Fibroblast of the aortic adventitia (primary cell): Measurements from ENCODE around the gene OR6B1. TPM values are rescaled to one million over a fixed set of nuclear protein-coding genes. Genes with fewer than 3 reads are reported as not detected.
"Not testable (repeated sequence)": the region's sequence is repeated elsewhere in the genome, so short reads cannot be mapped to it uniquely, and the experiment has no call there.

Experiments used
- DNase-seq: peaks from one replicate; pipeline ENCODE4 v3.0.0-alpha.2; 2010; ENCODE audit warnings: low read depth
- H3K4me3 ChIP-seq: 2 replicates; pipeline ENCODE4 v1.5.1; 2011; ENCODE audit warnings: low read depth, mild to moderate bottlenecking, control low read depth, low read length, moderate library complexity
- total RNA-seq: library from RNA; depleted of rRNA; stranded (reverse); fragments of >200 nt; gene quantifications from 2 replicates; pipeline ENCODE4 v1.2.3, GENCODE V29; 2012; ENCODE audit warnings: low replicate concordance
- TF ChIP-seq, protein P1 (sequence below): IDR thresholded peaks from 2 replicates; pipeline ENCODE4 v1.5.1; 2011; ENCODE audit warnings: mild to moderate bottlenecking, low read length, control low read depth, inconsistent platforms; ENCODE audit not compliant: insufficient read depth

Gene OR6B1
- total RNA-seq, 1 donor = not detected

DNA sequence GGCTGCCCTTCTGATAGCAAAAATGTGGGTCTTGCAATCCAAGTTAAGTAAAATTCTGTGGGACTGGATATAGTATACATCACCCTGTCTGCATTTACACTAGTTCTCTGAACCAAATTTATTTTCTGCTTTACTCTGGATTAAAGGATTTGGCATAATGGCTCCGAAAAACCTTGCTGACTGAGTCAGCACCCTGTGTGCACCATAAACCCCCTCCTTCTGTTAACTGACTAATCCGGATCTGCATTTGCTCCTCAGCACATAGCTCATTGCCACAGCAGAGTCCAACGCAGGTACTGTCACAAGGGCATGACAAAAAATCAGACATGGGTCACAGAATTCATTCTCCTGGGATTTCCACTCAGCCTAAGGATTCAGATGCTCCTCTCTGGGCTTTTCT lies 50.0 kb downstream of the OR6B1 start:
- H3K4me3 ChIP-seq = no peak overlapping the region
- TF ChIP-seq, protein P1, sequence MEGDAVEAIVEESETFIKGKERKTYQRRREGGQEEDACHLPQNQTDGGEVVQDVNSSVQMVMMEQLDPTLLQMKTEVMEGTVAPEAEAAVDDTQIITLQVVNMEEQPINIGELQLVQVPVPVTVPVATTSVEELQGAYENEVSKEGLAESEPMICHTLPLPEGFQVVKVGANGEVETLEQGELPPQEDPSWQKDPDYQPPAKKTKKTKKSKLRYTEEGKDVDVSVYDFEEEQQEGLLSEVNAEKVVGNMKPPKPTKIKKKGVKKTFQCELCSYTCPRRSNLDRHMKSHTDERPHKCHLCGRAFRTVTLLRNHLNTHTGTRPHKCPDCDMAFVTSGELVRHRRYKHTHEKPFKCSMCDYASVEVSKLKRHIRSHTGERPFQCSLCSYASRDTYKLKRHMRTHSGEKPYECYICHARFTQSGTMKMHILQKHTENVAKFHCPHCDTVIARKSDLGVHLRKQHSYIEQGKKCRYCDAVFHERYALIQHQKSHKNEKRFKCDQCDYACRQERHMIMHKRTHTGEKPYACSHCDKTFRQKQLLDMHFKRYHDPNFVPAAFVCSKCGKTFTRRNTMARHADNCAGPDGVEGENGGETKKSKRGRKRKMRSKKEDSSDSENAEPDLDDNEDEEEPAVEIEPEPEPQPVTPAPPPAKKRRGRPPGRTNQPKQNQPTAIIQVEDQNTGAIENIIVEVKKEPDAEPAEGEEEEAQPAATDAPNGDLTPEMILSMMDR = no peak
- DNase-seq = no peak

DNA sequence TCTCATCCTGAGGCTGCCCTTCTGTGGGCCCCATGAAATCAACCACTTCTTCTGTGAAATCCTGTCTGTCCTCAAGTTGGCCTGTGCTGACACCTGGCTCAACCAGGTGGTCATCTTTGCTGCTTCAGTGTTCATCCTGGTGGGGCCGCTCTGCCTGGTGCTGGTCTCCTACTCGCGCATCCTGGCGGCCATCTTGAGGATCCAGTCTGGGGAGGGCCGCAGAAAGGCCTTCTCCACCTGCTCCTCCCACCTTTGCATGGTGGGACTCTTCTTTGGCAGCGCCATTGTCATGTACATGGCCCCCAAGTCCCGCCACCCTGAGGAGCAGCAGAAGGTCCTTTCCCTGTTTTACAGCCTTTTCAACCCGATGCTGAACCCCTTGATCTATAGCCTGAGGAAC lies 50.8 kb downstream of the OR6B1 start:
- not testable (repeated sequence) for H3K4me3 ChIP-seq

DNA sequence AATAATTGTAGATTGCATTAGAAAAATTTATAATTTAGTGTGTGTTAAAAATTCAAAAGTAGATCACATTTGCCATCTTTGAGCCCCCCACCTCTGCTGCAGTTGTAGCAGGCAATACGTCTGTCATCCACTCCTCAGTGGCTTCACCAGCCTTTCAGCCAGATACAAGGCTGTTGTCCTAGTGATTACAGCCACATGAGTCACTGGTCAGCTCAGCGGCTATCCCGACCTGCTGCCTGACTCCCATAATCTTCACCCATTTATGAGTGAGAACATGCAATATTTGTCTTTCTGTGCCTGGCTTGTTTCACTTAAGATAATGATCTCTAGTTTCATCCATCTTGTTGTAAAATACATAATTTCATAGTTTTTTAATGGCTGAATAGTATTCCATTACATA lies 57.8 kb downstream of the OR6B1 start:
- TF ChIP-seq, protein P1 = no peak
- DNase-seq = no peak

More for the DNA sequence above, 50.8 kb downstream of the OR6B1 start:
- DNase-seq = not testable (repeated sequence)

More for the DNA sequence above, 57.8 kb downstream of the OR6B1 start:
- H3K4me3 ChIP-seq = no peak overlapping the region

Other genes with a start within 250 kb of the OR6B1 start
- gene CTAGE6, start 242.6 kb upstream of the OR6B1 start, total RNA-seq = 0.90 and 4.5 TPM in 2 replicates
- 50.0 and 61.5 TPM in 2 replicates for gene TCAF1, start 98.1 kb upstream of the OR6B1 start, total RNA-seq
- not detected in 2 replicates for gene OR2F2, start 65.1 kb upstream of the OR6B1 start, total RNA-seq
- gene OR2F1, start 45.5 kb upstream of the OR6B1 start, total RNA-seq = 0.09 TPM in 1 of 2 replicates, not detected in the other
- not detected in 2 replicates for gene OR2A5, start 48.6 kb downstream of the OR6B1 start, total RNA-seq
- gene OR2A25, start 69.5 kb downstream of the OR6B1 start, total RNA-seq = not detected in 2 replicates
- gene OR2A12, start 86.0 kb downstream of the OR6B1 start, total RNA-seq = not detected in 2 replicates
- not detected in 2 replicates for gene OR2A2, start 109.3 kb downstream of the OR6B1 start, total RNA-seq
- gene OR2A14, start 122.9 kb downstream of the OR6B1 start, total RNA-seq = not detected in 2 replicates
- 1.7 and 2.9 TPM in 2 replicates for gene CTAGE4, start 183.1 kb downstream of the OR6B1 start, total RNA-seq
- 1.1 and 2.7 TPM in 2 replicates for gene ARHGEF35, start 195.5 kb downstream of the OR6B1 start, total RNA-seq
- gene OR2A42, start 239.3 kb downstream of the OR6B1 start, total RNA-seq = not detected in 2 replicates